Esophagus squamous epithelium (tissue), 4 donors: Measurements from ENCODE around the gene DNMT3A.

Experiments
- POLR2A ChIP-seq, 4 donors: fragments of 450-650 bp; IDR thresholded peaks; one replicate each; pipeline ENCODE4 v1.6.1; 2017; ENCODE audit warnings: antibody characterized with exemption in 4 of 4, mild to moderate bottlenecking in 4 of 4, moderate library complexity in 3 of 4
- TF ChIP-seq, protein P1 (sequence below), 6 experiments: fragments of 450-650 bp in 4 of 6; fragments of 200-600 bp in 2 of 6; sonication (generic) in 2 of 6; IDR thresholded peaks; one replicate each; pipeline ENCODE4 v1.5.1; 2016 to 2019; ENCODE audit warnings: antibody characterized with exemption in 6 of 6, mild to moderate bottlenecking in 4 of 6, moderate library complexity in 4 of 6

DNA sequence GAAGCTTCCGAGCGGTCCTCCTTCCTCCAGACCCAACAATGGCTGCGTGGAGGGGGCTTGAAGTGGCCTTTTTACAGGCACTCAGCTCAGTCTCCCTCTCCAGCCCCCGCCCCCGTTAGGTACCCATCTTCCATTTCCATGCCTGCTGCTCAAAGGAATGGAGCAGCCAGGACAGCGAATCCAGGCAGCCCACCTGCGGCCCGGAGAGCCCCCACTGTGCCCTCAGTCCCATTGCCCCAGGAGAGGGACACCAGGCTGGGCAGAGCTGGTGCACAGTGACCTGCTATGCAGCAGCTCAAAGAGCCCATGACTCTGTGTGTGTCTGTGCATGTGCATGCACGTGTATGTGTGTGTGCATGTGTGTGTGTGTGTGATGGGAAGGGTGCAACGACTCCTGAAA is 162.7 kb downstream of the DNMT3A start:
- TF ChIP-seq, protein P1, sequence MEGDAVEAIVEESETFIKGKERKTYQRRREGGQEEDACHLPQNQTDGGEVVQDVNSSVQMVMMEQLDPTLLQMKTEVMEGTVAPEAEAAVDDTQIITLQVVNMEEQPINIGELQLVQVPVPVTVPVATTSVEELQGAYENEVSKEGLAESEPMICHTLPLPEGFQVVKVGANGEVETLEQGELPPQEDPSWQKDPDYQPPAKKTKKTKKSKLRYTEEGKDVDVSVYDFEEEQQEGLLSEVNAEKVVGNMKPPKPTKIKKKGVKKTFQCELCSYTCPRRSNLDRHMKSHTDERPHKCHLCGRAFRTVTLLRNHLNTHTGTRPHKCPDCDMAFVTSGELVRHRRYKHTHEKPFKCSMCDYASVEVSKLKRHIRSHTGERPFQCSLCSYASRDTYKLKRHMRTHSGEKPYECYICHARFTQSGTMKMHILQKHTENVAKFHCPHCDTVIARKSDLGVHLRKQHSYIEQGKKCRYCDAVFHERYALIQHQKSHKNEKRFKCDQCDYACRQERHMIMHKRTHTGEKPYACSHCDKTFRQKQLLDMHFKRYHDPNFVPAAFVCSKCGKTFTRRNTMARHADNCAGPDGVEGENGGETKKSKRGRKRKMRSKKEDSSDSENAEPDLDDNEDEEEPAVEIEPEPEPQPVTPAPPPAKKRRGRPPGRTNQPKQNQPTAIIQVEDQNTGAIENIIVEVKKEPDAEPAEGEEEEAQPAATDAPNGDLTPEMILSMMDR (IDR thresholded peaks at IDR 0.05): no peak
- TF ChIP-seq POLR2A (IDR thresholded peaks at IDR 0.05): no peak
